Activated CD4-positive, CD25-positive, alpha-beta regulatory T cell (primary cell): ENCODE results near the gene ZNF609.
"Not testable (repeated sequence)": the region's sequence is repeated elsewhere in the genome, so short reads cannot be mapped to it uniquely, and the experiment has no call there.

Experiments used
- DNase-seq, 4 experiments: peaks; one replicate each; lab custom pipeline; 2025; lab: John Stamatoyannopoulos, UW

The ZNF609 gene

DNA sequence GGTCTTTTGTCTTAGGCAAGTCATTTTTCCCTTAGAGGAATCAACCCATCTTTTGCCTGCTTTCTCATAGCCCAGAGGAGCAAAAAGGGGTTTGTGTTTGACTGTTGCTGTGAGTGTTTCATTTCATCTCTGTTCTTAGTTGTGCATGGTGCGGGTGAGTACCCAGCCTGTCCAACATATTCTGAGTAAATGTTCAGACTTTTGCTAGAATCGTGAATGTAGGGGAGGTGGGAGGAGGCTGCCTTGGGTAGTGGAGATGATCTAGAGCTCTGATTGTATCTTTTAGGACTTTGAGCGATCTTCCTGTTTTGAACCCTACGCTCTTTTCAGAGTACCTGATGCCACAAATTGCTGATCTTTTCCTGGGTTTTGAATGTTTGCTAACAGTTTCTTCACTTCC lies 123.1 kb downstream of the ZNF609 start:
- no peak for DNase-seq

DNA sequence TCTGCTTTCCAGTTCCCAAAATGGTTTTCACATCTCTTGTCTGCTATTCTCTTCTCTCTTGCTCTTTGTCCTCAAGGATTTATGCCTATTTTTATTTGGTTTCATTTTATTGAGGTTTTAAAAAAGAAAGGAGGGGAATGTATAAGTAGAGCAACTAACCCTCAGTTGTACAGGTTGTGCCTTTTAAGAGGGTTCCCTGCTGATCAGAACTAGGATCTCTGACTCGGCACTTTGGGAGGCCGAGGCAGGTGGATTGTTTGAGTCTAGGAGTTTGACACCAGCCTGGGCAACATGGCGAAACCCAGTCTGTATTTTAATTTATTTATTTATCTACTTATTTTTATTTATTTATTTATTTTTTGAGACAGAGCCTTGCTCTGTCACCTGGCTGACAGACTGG lies 123.6 kb downstream of the ZNF609 start:
- no peak for DNase-seq

DNA sequence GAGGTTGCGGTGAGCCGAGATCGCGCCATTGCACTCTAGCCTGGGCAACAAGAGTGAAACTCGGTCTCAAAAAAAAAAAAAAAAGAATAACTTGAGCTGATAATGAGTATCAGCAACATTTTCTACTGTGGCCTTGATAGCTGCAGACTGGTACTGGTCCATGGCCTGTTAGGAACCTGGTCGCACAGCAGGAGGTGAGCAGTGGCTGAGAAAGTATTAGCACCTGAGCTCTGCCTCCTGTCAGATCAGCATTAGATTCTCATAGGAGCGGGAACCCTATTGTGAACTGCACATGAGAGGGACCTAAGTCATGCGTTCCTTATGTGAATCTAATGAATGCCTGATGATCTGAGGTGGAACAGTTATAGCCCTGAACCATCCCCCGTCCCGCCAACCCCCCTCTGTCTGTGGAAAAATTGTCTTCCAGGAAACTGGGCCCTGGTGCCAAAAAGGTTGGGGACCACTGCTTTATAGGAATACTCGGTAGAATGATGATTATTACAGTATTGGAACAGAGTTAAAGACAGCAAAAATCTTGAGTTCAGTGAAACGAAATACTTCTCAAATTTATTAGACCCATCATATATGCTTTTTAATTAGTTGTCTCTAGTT lies 126.0 kb downstream of the ZNF609 start:
- DNase-seq, result no peak

DNA sequence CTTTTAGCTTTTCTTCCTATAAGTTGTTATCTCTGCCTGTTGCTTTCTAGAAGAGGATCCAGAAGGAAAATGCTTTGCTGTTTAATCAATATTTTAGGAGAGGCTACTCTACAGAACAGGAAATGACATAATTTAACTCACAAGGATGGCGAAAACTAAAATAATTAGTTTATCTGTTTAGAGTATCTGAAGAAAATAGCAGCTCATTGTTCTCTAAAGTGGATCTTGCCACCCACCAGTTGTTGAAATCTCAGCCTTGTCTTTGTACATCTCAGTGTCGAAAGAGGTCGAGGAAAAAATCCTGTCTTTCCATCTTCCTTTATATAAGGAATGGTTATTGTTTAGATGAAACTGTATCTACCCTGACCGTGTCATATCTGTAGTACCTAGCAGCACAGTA lies 126.6 kb downstream of the ZNF609 start:
- no peak for DNase-seq

DNA sequence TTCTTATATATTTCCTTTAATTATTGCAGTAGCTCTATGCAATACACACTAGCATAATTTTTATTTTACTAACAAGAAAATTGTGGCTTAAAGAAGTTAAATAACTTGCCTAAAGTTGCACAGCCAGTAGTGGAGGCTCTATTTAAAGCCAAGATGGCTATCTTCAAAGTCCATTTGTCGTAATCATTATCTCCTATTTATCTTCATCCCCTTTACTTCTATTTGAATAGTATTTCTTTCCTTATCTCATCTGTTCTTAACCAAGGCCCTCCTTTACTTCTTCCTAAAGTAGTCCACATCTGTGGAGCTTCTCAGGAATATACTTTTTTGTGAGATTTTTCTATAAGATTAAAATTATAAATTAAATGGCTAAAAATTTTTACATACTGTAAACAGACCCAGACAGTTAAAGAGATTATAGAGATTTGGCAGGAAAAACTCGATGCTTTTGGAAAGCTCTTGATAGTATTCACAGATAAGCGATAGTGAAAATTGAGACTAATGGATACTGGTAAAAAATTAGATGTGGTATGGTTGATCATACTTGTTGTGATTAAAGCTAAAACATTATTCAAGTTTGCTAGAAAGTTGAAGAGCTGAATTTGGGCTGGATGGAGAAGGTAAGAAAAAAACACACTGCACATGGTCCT lies 129.2 kb downstream of the ZNF609 start:
- DNase-seq, result no peak

DNA sequence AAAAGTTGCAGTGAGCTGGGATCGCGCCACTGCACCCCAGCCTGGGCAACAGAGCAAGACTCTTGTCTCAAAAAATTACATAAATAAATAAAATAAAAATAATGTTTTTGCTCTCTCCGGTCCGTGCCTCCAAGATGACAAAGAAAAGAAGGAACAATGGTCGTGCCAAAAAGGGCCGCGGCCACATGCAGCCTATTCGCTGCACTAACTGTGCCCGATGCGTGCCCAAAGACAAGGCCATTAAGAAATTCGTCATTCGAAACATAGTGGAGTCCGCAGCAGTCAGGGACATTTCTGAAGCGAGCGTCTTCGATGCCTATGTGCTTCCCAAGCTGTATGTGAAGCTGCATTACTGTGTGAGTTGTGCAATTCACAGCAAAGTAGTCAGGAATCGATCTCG lies 132.5 kb downstream of the ZNF609 start:
- not testable (repeated sequence) for DNase-seq

DNA sequence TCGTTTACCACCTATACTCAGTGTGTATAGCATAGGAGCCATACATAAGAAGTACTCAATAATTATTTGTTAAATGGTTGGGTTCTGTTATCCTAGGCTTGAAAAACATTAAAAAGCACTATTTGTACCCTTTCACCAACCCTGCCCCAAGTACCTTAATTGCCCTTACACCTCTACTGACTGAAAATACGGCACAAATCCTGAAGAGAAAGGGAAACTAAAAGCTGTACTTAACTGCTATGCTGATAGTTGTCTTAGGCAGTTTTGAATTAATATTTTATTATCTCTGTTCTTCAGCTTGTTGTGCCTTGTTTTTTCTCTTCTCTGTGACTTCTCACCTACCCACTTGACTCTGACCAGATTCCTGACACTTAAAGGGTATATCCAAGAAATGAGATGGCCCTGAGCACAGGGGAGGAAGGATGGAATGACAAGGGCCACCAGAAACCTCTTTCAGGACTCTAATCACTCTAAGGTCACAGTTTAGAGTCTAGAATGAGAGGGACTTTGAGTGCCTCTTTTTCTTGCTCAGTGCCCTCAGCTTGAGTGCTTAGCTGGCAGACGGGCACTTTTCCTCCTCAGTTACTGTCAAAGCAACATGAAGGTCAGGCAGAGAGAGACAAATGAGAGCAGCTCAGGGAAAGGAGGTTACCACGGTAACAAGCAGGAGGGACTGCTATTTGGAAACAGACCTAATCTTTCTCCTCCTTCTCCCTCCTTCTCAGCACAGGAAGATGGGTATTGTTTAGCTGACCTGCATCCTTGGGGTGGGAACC lies 136.5 kb downstream of the ZNF609 start:
- no peak for DNase-seq

DNA sequence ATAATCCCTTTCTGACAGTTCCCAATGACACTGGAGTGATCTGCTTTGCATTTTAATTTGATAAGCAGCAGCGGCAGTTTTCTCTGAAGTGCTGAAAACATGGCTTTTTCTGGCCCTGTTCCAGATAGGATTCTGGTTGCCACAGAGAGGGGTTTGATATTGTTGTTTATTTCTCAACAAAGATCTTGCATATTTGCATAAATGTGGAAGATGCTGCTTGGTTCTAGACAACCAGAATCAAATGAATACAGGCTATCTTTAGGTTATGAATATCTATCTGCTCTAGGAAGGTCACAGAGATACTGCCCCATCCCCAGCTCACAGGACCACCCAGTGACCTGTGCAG lies 137.1 kb downstream of the ZNF609 start:
- no peak for DNase-seq

DNA sequence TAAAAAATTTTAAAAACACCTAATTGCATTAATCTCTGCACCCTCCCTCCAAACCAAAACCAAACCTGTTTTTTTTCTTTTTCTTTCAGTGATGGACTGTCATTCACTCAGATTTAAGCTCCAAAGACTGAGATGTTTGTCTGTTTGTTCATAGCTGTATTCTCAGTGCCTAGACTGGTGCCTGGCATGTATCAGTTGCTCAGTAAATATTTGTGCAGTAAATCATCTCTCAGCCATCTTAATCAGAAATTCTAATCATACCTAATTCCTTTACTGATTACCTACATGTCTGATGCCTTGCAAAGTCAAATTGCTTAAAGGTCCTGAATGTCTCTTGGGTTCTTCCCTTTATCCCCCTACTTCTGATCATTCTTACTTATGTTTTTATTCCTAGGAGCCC lies 138.8 kb downstream of the ZNF609 start:
- DNase-seq, result no peak

DNA sequence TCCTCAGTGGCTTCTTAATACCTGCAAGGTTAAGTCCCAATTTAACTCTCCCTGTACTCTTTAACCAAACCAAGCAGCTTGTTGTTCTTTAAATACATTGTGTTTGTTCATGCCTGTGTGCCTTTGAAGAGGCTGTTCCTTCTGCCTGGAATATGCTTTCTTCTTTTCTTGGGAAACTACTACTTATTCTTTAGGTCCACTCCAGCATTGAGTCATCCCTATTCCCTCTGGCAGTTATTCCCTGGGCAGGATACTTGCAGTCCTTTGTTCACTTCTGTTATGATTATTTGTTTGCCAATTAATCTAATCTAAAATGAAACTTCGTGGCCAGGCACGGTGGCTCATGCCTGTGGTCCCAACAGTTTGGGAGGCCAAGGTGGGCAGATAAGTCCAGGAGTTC lies 139.3 kb downstream of the ZNF609 start:
- DNase-seq, result no peak

DNA sequence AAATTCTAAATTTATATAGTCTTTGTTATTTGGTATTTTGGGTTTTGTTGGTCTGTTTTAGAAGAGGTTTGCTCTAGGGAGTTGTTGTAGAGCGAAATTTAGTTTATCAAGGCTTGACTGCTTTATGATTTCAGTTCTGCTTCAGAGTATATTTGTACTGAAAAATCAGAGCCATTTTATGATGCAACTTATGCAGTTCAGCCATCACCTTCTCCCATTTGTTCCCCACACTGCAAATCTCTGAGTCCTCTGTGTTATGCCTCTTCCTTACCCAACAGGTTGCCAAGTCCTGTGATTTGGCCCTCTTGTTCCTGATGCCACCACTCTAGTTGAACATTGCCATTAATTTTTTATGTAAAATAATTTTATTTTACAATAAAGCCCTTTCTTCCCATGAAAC lies 140.4 kb downstream of the ZNF609 start:
- DNase-seq, result no peak

DNA sequence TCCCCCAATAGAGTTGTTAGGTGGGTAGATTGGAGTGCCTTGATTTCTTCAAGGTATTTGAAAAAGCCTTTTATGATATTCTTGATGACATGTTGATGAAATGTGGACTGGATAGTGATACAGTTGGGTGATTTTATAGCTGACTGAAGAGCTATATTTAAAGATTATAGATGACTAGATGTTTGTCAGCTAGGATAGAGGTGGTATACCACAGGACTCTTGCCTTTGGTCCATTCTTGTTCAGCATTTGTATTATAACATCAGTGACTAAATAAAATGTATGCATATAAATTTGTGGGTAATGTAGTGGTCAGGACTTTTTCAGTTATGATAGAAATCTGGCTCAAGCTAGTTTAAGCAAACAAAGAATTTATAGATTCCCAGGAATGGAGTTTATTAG lies 143.9 kb downstream of the ZNF609 start:
- DNase-seq, result no peak

DNA sequence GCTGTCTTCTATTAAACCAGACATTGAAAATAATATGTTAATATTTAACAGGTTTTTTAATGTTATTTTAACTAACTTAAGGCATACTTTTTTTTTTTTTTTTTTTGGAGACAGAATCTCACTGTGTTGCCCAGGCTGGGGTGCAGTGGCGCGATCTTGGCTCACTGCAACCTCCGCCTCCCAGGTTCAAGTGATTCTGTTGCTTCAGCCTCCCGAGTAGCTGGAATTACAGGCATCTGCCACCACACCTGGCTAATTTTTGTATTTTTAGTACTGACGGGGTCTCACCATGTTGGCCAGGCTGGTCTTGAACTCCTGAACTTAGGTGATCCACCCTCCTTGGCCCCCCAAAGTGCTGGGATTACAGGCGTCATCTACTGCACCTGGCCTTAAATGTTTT lies 147.0 kb downstream of the ZNF609 start:
- not testable (repeated sequence) for DNase-seq

DNA sequence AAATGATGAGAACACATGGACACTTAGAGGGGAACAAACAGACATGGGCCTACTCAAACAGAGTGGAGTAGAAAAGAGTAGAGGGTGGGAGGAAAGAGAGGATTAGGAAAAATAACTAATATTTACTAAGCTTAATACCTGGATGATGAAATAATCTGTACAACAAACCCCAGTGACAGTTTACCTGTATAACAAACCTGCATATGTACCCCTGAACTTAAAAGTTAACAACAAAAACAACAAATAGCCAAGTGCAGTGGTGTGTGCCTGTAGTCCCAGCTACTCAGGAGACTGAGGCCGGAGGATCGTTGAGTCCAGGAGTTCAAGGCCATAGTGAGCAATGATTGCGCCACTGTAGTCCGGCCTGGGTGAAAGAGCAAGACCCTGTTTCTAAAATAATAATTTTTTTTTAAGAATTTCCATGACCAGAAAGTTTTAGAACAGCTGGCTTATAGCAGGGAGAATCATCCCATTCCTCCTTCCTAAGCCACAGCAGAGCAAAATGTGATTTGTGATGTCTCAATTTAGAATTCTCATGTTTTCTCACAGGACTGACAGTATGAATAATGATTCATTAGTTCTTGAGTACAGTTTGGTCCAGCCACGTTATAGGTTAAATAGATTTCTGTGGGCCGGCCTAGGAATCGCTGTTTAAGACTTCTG lies 150.0 kb downstream of the ZNF609 start:
- DNase-seq, result no peak

DNA sequence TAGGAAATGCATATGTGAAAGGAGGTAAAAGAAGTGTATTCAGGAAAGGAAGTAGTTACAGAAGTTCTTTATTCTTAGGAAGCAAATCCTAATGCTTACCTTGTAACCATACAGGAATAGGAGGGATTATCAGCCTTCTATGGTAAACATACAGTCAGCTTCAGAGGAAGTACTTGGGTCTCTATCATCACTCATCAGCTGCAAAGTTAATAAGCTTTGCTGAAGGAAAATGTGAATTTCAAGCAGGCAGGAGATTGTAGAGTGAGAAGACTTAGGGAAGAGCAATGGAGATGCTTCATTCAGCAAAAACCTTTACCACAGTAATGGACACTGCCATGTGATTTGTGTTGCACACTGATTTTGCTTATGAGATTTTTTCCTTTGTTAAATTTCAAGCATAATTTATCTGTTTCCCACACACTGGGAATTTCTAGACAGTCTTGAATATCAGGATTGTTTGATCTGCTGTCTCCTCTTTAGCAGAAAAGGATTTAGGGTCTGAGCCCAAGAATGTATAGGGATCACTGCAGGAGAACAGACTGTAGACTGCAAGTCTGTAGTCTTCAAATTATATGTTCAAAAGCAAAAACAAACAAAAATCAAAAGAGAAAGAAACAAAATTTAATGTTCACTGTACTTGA lies 150.8 kb downstream of the ZNF609 start:
- DNase-seq, result no peak

DNA sequence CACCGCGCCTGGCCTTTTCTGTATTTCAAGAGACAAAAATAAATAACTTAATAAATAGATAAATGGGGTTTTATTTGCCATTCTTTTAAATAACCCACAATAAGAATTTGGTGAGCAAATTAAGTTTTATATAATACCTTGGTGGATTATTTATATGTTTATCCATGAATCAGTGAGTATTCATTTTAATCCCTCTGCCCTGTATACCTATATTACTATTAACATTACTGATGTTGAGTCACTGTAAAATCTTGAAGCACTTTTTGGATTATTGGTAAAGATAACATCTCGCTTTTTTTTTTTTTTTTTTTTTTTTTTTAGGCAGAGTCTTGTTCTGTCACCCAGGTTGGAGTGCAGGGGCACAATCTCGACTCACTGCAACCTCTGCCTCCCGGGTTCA lies 154.1 kb downstream of the ZNF609 start:
- no peak for DNase-seq

DNA sequence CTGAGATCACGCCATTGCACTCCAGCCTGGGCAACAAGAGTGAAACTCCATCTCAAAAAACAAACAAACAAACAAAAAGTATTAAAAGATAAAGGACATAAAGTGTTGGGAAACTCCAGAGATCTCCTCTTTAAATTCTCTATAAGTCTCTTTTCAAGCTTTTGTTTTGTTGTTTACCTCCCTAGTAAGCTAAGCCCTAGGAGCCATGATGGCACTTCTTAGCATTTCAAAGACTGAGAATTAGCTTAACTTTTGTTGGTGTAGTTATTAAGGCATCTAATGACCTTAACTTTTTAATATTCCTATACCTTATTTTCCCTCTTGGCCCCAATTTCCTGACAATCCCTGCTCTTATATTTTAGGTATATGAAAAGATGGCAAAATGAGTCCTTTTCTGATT lies 157.3 kb downstream of the ZNF609 start:
- DNase-seq, result no peak

DNA sequence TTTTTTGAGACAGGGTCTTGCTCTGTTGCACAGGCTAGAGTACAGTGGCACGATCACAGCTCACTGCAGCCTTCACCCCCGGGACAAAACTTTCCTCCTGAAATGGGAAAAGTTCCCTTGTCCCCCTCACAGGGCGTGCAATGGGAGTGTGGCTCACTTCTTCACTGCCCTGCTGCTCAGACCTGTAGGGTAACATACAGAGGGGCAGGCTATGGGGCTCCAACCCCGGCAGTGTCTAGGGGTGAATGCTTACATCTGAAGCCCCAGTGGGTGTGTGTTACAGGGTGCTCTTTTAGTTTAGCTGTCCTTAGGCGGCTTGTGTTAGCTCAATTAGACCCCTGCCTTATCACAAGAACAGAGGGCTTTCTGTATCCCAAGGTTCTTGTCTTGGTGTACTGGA lies 157.8 kb downstream of the ZNF609 start:
- no peak for DNase-seq

DNA sequence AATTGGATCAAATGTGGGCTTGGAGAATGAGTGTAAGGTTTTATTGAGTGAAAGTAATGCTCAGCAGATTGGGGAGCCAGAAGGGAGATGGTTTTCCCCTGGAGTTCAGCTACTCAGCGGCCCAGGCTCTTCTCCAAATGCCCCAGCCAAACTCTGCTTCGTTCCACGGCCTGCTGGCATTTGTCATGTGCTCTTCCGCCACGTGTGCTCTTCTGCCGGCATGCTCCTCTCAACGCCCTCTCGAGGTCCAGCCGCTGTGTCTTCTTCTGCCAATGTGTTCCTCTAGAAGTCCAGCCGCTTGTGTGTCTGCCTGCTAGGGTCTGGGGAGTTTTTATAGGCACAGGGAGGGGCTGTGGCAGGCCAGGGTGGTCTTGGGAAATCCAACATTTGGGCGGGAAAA lies 158.2 kb downstream of the ZNF609 start:
- DNase-seq, result no peak

DNA sequence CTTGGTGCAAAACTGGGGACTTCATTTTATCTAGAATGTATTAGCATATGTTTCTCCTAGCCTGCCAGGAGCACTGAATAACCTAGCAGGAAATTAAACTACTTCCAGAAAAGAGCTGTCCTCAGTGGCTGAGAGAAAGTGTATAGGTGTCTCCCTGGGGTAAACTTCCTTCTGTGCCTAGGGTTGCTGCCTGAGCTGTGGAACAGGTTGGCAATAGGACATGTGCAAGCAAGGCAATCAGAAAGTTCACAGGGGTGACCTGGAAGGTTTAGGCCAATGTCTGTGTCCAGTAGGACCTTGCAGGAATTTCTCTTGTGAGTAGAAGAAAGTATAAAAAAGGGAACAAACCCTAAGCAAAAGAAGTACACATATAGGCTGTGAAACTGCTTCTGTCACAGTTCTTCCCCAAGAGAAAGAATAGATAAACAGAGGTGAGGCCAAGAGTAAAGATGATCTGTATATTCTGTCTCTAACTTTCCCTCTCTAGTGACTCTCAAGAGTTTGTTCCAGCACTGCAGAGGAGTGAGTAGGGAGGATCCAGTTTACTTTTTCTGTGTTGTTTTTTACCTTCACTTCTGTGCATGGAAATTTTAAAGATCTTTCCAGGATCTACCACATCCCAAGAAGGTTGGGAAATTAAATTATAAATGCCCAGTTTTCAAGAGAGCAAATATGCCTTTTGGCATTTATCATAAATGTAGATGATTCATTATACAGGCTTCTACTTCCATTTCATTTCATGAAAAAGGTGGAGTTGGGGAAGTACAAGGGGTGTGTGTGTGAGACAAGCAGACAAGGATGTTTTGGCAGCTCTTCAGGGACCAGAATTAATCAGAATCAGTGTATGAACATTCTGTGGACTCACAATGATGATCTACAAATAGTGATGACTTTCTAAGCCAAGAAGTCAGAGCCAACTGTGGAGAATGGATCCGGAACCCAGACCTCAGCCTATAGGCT lies 159.8 kb downstream of the ZNF609 start:
- DNase-seq, result no peak

DNA sequence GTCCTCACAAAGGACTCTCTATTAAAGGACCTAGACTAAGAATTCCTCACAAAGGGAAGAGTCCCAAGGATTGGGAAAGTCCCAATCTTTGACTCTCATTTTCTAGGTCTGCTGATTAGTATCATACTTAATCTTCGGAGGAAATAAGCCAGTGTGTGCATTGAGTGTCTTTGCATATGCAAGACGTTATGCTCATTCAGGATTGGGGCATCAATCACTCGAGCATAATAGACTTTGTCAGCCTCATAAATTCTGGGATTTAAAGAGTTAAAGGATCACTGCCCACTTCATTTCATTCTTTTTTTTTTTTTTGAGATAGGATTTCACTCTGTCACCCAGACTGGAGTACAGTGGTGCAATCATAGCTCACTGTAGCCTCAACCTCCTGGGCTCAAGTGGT lies 160.7 kb downstream of the ZNF609 start:
- DNase-seq, result no peak
